Prostate gland (tissue), 2 donors: ENCODE measurements around the gene PRKCQ. TPM values are rescaled to one million over a fixed set of nuclear protein-coding genes. Genes with fewer than 3 reads are reported as not detected.

Source experiments
- DNase-seq: peaks from one replicate; pipeline ENCODE4 v3.0.0-alpha.2; 2019; ENCODE audit warnings: low spot score
- H3K27ac ChIP-seq, 2 donors: fragments of 200-600 bp; sonication (generic); 2 replicates each; pipeline ENCODE4 v1.5.1; 2017 to 2019
- H3K27me3 ChIP-seq: fragments of 200-600 bp; sonication (generic); replicated peaks from 2 replicates; pipeline ENCODE4 v1.5.1; 2019; ENCODE audit not compliant: insufficient read depth
- H3K36me3 ChIP-seq, 2 donors: fragments of 200-600 bp; sonication (generic); 1 replicate in 1 of 2; 2 replicates in 1 of 2; pipeline versions ENCODE4 v1.5.1 to v1.8.1; 2017 to 2019
- H3K4me1 ChIP-seq: fragments of 200-600 bp; sonication (generic); replicated peaks from 2 replicates; pipeline ENCODE4 v1.5.1; 2019
- H3K4me3 ChIP-seq, 2 donors: fragments of 200-600 bp; sonication (generic); 2 replicates each; pipeline ENCODE4 v1.5.1; 2017 to 2019
- H3K9me3 ChIP-seq: fragments of 200-600 bp; sonication (generic); 2 replicates; pipeline ENCODE4 v1.5.1; 2017
- POLR2A ChIP-seq: fragments of 450-650 bp; IDR thresholded peaks from one replicate; pipeline ENCODE4 v1.6.1; 2016; ENCODE audit warnings: antibody characterized with exemption, mild to moderate bottlenecking
- POLR2AphosphoS5 ChIP-seq: sonication (generic); formaldehyde crosslinking; IDR thresholded peaks from one replicate; pipeline ENCODE4 v1.6.1; 2017; ENCODE audit warnings: antibody characterized with exemption
- WGBS: methylation state at CpG from one replicate; pipeline ENCODE4 v1.1.5; 2018; 5-methylcytosine and 5-hydroxymethylcytosine counted together
- intact Hi-C: fragments of 100-400 bp; cut with DNase I; formaldehyde crosslinking; loops from one replicate; pipeline ENCODE4 v1.14.2; 2022
- total RNA-seq, 2 donors: library from RNA; depleted of rRNA; stranded (reverse); fragments of >200 nt; gene quantifications; one replicate each; pipeline ENCODE4 v1.1.0, GENCODE V29; 2016
- TF ChIP-seq, protein P1 (sequence below), 4 experiments: fragments of 200-600 bp in 2 of 4; fragments of 450-650 bp in 2 of 4; sonication (generic) in 2 of 4; IDR thresholded peaks; 1 replicate in 3 of 4; 2 replicates in 1 of 4; pipeline ENCODE4 v1.5.1; 2016 to 2019; ENCODE audit warnings: antibody characterized with exemption in 4 of 4, mild to moderate bottlenecking in 2 of 4, moderate library complexity in 2 of 4

Gene PRKCQ
- total RNA-seq, 2 donors from 2014 or later: 0.87 to 1.4 TPM

- H3K27me3 ChIP-seq: no peaks in the 10 kb centered on the region
- no peak for TF ChIP-seq POLR2AphosphoS5
- TF ChIP-seq POLR2A: no peak
- TF ChIP-seq, protein P1, sequence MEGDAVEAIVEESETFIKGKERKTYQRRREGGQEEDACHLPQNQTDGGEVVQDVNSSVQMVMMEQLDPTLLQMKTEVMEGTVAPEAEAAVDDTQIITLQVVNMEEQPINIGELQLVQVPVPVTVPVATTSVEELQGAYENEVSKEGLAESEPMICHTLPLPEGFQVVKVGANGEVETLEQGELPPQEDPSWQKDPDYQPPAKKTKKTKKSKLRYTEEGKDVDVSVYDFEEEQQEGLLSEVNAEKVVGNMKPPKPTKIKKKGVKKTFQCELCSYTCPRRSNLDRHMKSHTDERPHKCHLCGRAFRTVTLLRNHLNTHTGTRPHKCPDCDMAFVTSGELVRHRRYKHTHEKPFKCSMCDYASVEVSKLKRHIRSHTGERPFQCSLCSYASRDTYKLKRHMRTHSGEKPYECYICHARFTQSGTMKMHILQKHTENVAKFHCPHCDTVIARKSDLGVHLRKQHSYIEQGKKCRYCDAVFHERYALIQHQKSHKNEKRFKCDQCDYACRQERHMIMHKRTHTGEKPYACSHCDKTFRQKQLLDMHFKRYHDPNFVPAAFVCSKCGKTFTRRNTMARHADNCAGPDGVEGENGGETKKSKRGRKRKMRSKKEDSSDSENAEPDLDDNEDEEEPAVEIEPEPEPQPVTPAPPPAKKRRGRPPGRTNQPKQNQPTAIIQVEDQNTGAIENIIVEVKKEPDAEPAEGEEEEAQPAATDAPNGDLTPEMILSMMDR (IDR thresholded peaks at IDR 0.05): no peak
- H3K4me3 ChIP-seq: no peak overlapping the region
- no peaks in the 10 kb centered on the region for H3K4me1 ChIP-seq
- no peak overlapping the region for H3K27ac ChIP-seq
- no peaks in the 10 kb centered on the region for H3K9me3 ChIP-seq
- intact Hi-C loops: no loop called here
- whole genome bisulfite sequencing: 100% methylated on average over 1 of the region's 1 CpG
- no peaks in the 10 kb centered on the region for H3K36me3 ChIP-seq
- no peak for DNase-seq
Observed at GRCh38 chr10:6598679-6599078, 18.6 kb upstream of the PRKCQ start.

- no peak overlapping the region for H3K27ac ChIP-seq
- no peaks in the 10 kb centered on the region for H3K36me3 ChIP-seq
- intact Hi-C loops: no loop called here
- no peak for DNase-seq
- TF ChIP-seq POLR2A (no peak), POLR2AphosphoS5 (no peak)
- TF ChIP-seq, protein P1 (IDR thresholded peaks at IDR 0.05): no peak
- no peaks in the 10 kb centered on the region for H3K27me3 ChIP-seq
- no peaks in the 10 kb centered on the region for H3K4me1 ChIP-seq
- H3K4me3 ChIP-seq: no peak overlapping the region
- 86% methylated on average over 5 of the region's 5 CpGs for WGBS
- H3K9me3 ChIP-seq: no peaks in the 10 kb centered on the region
Observed at GRCh38 chr10:6597478-6597877, 17.4 kb upstream of the PRKCQ start.

- H3K4me1 ChIP-seq: no peaks in the 10 kb centered on the region
- intact Hi-C loops: no loop called here
- H3K27me3 ChIP-seq: no peaks in the 10 kb centered on the region
- H3K36me3 ChIP-seq: no peaks in the 10 kb centered on the region
- no peak for TF ChIP-seq POLR2A
- TF ChIP-seq POLR2AphosphoS5: no peak
- TF ChIP-seq, protein P1 (IDR thresholded peaks at IDR 0.05): no peak
- no peak overlapping the region for H3K4me3 ChIP-seq
- H3K9me3 ChIP-seq: no peaks in the 10 kb centered on the region
- no peak for DNase-seq
- no peak overlapping the region for H3K27ac ChIP-seq
- WGBS: 82% methylated on average over 4 of the region's 4 CpGs
Observed at GRCh38 chr10:6595499-6595898, 15.4 kb upstream of the PRKCQ start.

- DNase-seq: no peak
- WGBS: 76% methylated on average over 7 of the region's 7 CpGs
- Histone ChIP-seq H3K27me3 (no peaks in the 10 kb centered on the region), H3K9me3 (no peaks in the 10 kb centered on the region), H3K4me1 (no peaks in the 10 kb centered on the region), H3K4me3 (no peak overlapping the region), H3K36me3 (no peaks in the 10 kb centered on the region), H3K27ac (no peak overlapping the region)
- no peak for TF ChIP-seq POLR2AphosphoS5
- intact Hi-C loops: no loop called here
Observed at GRCh38 chr10:6593241-6593671, 13.2 kb upstream of the PRKCQ start.

DNA sequence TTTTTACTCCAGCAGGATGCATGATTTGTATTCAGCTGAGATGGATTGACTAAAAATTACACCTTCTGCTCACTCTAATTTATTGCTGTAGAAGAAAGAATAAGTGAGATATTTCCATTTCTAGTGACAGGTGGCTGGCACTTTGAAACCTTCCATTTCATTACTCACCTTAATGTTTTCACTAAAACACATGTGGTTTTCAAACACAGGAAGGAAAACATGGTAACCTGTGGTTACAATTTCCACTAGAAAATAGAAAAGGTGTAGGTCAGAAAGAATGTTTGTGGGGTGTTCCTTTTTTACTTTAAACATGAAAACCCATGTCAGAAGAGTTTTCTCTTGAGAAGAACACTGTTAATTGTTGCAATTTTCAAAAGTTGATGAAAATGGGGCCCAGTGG lies 12.0 kb upstream of the PRKCQ start:
- H3K4me3 ChIP-seq: no peak overlapping the region
- no peak overlapping the region for H3K27ac ChIP-seq
- intact Hi-C loops: no loop called here
- H3K27me3 ChIP-seq: no peaks in the 10 kb centered on the region
- no peaks in the 10 kb centered on the region for H3K9me3 ChIP-seq
- H3K36me3 ChIP-seq: no peaks in the 10 kb centered on the region
- no peak for TF ChIP-seq POLR2AphosphoS5
- TF ChIP-seq, protein P1 (IDR thresholded peaks at IDR 0.05): no peak
- no peak for TF ChIP-seq POLR2A
- no peaks in the 10 kb centered on the region for H3K4me1 ChIP-seq
- no peak for DNase-seq
